Glomerular visceral epithelial cell (primary cell): ENCODE measurements around the gene UNC13A.

Source experiments
- DNase-seq: peaks from one replicate; pipeline ENCODE4 v3.0.0-alpha.2; 2016; ENCODE audit errors: extremely low spot score

Gene UNC13A

GRCh38 chr19:17687857-17688784 lies at the start of gene UNC13A:
UNC13A (minus strand) TSS chr19:17688354; CDS start chr19:17688199, 155 bp downstream.
- peak; percentile 29 for DNase-seq

GRCh38 chr19:17737690-17738153 lies 49.6 kb upstream of the UNC13A start:
- DNase-seq, result no peak

DNA sequence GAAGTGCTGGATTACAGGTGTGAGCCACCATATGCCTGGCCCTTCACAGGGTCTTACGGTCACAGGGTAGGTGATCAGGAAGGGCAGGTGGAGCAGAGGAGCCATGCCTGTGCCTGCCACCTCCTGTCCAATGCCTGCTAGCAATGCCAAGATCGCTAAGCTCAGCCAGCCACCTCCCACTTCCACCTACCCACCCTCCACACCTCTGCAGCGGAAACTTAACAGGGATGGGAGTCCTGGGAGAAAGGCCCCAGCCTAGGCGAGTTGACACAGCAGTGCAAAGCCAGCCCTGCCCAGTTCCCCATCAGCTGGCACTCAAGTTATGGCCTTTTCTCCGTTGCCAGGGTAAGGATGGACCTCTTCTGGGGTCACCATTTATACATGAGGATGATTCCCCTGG lies 47.3 kb upstream of the UNC13A start:
- no peak for DNase-seq

GRCh38 chr19:17734146-17734545 lies 46.0 kb upstream of the UNC13A start:
- no peak for DNase-seq

GRCh38 chr19:17733127-17733526 lies 45.0 kb upstream of the UNC13A start:
- no peak for DNase-seq

DNA sequence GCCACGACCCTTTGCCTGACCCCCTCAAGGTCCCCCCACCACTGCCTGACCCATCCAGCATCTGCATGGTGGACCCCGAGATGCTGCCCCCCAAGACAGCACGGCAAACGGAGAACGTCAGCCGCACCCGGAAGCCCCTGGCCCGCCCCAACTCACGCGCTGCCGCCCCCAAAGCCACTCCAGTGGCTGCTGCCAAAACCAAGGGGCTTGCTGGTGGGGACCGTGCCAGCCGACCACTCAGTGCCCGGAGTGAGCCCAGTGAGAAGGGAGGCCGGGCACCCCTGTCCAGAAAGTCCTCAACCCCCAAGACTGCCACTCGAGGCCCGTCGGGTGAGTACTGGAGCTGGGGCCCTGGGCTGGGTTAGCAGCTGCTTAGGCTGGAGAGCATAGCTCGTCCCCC lies 39.7 kb upstream of the UNC13A start:
- DNase-seq, result no peak

DNA sequence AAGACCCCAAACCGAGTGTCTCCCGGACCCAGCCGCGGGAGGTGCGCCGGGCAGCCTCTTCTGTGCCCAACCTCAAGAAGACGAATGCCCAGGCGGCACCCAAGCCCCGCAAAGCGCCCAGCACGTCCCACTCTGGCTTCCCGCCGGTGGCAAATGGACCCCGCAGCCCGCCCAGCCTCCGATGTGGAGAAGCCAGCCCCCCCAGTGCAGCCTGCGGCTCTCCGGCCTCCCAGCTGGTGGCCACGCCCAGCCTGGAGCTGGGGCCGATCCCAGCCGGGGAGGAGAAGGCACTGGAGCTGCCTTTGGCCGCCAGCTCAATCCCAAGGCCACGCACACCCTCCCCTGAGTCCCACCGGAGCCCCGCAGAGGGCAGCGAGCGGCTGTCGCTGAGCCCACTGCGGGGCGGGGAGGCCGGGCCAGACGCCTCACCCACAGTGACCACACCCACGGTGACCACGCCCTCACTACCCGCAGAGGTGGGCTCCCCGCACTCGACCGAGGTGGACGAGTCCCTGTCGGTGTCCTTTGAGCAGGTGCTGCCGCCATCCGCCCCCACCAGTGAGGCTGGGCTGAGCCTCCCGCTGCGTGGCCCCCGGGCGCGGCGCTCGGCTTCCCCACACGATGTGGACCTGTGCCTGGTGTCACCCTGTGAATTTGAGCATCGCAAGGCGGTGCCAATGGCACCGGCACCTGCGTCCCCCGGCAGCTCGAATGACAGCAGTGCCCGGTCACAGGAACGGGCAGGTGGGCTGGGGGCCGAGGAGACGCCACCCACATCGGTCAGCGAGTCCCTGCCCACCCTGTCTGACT lies 39.0 kb upstream of the UNC13A start:
- no peak for DNase-seq

GRCh38 chr19:17726136-17726741 lies 38.1 kb upstream of the UNC13A start:
- no peak for DNase-seq

GRCh38 chr19:17725422-17726078 lies 37.4 kb upstream of the UNC13A start:
- no peak for DNase-seq

- no peak for DNase-seq
Observed at GRCh38 chr19:17724655-17725054, 36.5 kb upstream of the UNC13A start.

DNA sequence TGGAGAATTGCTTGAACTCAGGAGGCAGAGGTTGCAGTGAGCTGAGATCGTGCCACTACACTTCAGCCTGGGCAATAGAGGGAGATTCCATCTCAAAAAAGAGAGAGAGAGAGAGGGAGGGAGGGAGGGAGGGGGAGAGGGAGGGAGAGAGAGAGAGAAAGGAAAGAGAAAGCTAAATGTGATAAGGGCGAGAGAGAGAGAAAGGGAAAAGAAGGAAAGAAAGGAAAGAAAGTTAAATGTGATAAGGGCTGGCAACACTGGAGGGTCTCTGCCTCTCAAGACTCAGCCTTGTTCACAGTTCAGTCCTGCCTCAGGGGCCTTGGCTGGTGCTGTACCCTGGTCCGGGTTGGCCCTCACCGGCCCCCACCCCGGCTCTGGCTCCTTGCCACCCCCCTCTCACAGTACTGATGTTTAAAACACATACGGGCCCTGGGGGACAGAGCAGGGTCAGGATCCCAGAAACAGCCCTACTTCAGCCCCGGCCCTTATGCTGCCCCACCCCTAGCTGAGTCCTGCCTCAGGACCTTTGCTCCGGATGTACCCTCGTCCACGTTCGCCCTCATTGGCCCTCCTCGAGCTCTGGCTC lies 34.6 kb upstream of the UNC13A start:
- DNase-seq, result no peak

DNA sequence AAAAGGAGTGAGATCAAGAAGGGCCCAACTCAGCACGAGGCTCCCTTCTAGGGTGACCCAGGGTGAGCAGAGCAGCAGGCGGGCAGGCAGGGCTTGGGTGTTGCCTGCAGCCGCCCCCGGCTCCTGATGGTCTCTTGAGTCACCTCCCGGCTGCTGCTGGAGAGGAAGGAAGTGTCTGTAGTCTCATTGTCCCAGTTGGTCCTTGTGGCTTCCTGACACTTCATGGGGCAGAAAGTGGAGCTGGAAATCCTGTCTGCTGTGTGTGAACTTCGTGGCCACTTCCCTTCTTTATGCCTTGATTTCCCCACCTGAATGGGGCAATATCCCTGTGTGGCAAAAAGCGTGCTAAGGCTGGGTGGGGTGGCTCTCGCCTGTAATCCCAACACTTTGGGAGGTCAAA lies 33.7 kb upstream of the UNC13A start:
- no peak for DNase-seq

DNA sequence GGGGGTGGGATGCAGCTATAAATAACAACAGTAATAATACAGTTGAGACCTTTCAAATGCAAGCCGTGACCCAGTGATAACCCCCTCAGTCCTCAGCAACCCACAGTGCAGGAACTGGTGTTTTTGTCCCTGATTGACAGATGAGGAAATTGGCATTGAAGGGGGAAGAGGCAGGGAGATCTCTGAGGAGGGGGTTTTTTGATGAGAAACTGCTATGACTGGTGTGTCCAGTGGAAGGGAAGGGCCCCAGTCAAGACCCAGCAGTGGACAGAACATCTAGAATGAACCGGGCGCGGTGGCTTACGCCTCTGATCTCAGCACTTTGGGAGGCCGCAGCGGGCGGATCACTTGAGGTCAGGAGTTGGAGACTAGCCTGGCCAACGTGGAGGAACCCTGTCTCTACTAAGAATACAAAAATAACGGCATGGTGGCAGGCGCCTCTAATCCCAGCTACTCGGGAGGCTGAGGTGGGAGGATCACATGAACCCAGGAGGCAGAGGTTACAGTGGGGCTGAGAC lies 33.0 kb upstream of the UNC13A start:
- no peak for DNase-seq

DNA sequence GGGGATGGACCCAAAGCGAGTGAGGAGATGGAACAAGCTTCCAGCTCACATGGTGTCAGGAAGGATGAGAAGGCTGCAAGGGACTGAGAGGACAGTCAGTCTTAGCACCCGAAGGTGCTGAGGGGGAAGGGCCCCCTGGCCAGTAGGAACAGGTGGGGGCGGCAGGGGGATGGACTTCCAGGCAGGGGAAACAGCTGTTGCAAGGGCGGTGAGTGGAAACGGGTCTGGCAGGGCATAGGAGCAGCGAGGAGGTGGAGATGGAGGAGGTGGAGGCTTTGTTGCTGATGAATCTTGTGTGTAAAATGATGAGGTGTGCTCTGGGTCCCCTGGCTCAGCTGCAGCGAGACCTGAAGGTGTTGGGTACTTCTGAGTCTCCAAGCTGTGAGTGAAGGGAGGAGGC lies 32.3 kb upstream of the UNC13A start:
- no peak for DNase-seq

DNA sequence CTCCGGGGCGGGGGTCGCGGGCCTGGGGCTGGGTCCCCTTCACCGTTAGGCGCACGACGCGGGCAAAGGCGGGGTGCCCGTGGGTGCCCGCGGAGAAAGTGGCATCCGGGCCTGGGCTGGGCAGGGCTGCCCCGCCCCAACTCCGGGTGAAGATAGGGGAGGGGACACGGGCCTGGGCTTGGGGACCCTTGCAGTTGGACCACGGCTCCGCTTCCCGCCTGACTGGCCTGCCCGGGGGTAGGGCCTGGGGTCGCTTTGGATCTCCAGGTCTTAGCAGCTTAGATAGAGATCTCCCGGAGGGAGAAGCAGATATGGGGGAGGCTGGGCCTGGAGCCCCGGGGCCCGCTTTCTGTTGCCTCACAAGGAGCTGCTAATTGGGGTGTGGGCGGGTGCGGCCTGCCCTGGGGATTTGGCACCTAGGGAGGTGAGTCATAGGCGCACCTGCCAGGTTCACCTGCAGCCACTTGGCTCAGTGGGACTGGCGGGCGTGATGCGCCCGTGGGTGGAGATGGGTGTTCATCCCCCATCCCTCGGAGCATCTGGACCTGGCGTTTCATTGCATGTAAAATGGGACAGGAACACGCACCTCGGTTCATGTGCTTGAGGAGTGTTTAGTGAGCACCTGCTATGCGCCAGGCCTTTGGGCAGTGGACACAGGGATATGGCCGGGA lies 31.7 kb upstream of the UNC13A start:
- no peak for DNase-seq

- DNase-seq, result peak; percentile 68
Observed at GRCh38 chr19:17718947-17719711, 31.0 kb upstream of the UNC13A start, which contains the start of gene MAP1S. MAP1S (plus strand) TSS chr19:17719480; CDS start chr19:17719503, 23 bp downstream.

GRCh38 chr19:17718550-17718946 lies 30.4 kb upstream of the UNC13A start:
- DNase-seq, result no peak

DNA sequence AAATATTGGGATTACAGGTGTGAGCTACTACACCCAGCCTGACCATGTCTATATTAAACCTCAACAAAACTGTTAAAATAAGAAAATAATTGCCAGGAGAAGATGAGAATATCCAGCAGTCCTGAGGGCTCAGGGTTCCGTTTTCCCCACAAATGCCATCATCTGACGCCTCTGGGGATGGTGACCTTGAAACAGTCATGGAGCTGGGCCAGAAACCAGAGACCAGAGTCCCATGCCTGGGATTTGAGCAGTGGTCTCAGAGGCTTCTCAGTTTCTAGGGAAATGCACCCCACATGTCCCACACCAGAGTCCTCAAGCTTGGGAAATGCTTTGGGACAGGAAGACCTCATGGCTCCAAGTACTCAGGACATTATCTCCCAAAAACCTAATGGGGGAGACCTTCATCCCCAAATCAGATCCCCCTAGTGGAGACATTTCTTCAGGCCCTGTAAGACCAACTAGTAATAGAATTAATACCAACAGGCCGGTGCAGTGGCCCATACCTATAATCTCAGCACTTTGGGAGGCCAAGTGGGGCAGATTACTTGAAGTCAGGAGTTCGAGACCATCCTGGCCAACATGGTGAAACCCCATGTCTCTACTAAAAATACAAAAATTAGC lies 28.3 kb upstream of the UNC13A start:
- no peak for DNase-seq

GRCh38 chr19:17711851-17712250 lies 23.7 kb upstream of the UNC13A start:
- no peak for DNase-seq
